Fibroblast of lung (primary cell): ENCODE measurements around the gene PRKCH.

ENCODE experiments used
- EZH2 ChIP-seq: IDR thresholded peaks from 2 replicates; pipeline ENCODE4 v1.5.1; 2012; ENCODE audit warnings: low read length, control low read depth, mild to moderate bottlenecking; ENCODE audit errors: missing control alignments
- TF ChIP-seq, protein P1 (sequence below), 2 donors: IDR thresholded peaks in 1 of 2; conservative IDR thresholded peaks in 1 of 2; 1 replicate in 1 of 2; 2 replicates in 1 of 2; pipeline ENCODE4 v1.5.1; 2011 to 2012; ENCODE audit warnings: low read length in 2 of 2, control low read depth in 1 of 2, inconsistent platforms in 1 of 2, low read depth in 1 of 2, mild to moderate bottlenecking in 1 of 2

DNA sequence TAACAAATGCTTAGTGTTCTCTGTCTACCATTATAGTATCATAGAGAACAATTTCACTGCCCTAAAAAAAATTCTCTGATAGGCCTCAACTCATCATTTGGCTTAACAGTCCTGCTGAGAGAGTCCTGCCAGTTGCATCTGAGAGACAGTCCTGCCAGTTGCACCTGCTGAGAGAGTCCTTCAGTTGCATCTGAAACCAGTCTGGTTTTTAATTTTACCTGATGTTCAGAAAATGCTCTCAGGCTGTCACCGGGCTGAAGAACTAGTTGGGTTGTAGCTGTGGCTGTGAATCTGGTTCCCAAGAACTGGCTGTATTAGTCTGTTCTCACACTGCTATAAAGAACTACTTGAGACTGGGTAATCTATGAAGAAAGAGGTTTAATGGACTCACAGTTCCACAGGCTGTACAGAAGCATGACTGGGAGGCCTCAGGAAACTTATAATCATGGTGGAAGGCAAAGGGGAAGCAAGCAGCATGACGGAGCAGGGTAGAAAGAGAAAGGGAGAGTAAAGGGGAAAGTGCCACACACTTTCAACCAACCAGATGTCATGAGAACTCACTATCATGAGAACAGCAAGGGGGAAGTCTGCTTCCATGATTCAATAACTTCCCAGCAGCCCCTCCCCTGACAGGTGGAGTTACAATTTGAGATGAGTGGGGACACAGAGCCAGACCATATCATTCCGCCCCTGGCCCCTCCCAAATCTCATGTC lies 51.6 kb downstream of the PRKCH start:
- TF ChIP-seq, protein P1, sequence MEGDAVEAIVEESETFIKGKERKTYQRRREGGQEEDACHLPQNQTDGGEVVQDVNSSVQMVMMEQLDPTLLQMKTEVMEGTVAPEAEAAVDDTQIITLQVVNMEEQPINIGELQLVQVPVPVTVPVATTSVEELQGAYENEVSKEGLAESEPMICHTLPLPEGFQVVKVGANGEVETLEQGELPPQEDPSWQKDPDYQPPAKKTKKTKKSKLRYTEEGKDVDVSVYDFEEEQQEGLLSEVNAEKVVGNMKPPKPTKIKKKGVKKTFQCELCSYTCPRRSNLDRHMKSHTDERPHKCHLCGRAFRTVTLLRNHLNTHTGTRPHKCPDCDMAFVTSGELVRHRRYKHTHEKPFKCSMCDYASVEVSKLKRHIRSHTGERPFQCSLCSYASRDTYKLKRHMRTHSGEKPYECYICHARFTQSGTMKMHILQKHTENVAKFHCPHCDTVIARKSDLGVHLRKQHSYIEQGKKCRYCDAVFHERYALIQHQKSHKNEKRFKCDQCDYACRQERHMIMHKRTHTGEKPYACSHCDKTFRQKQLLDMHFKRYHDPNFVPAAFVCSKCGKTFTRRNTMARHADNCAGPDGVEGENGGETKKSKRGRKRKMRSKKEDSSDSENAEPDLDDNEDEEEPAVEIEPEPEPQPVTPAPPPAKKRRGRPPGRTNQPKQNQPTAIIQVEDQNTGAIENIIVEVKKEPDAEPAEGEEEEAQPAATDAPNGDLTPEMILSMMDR (conservative IDR thresholded peaks at IDR 0.05 in 1 of 2, IDR thresholded peaks at IDR 0.05 in 1 of 2; ENCODE audit: low read depth in 1 of 2, low read length in 2 of 2) = no peak
- no peak for TF ChIP-seq EZH2
